HCT116 (cell line): Measurements from ENCODE around the gene OMP. TPM values are rescaled to one million over a fixed set of nuclear protein-coding genes. Genes with fewer than 3 reads are reported as not detected.

Experiments
- ATAC-seq: fragments of 200-7000 bp; cut with Tn5 transposase; 2 replicates; pipeline ENCODE4 v1.9.1; 2020; ENCODE audit warnings: mild to moderate bottlenecking, moderate library complexity
- BruUV-seq: library from RNA; stranded (reverse); fragments of 400-500 nt; replicated peaks from 2 replicates; lab custom pipeline; 2021; lab: Mats Ljungman, UMichigan
- CTCF ChIA-PET: fragments of 300-600 bp; sonication (Branson Sonifier 250); formaldehyde crosslinking; loops from one replicate; lab custom pipeline; 2021; ENCODE audit warnings: antibody characterized with exemption; lab: Charles Lee
- POLR2A ChIA-PET: fragments of 300-600, 350-600 bp; sonication (Branson Sonifier 250); formaldehyde crosslinking; loops from one replicate; lab custom pipeline; 2021; ENCODE audit warnings: antibody characterized with exemption; lab: Charles Lee
- RAD21 ChIA-PET, 2 experiments: fragments of 300-600 bp; sonication (Branson Sonifier 250); formaldehyde crosslinking; loops; one replicate each; lab custom pipeline; 2023; ENCODE audit warnings: low total read pairs in 2 of 2; ENCODE audit not compliant: uncharacterized antibody in 2 of 2, unreplicated experiment in 2 of 2, low non-redundant PET in 1 of 2; lab: Charles Lee
- DNase-seq: peaks from one replicate; pipeline ENCODE4 v3.0.0-alpha.2; 2010; ENCODE audit warnings: low read depth, low spot score
- H2AFZ ChIP-seq: fragments of 200-600 bp; shearing (Covaris generic), sonication (generic); 2 replicates; pipeline ENCODE4 v1.6.1; 2017; ENCODE audit warnings: low read depth, mixed run types, mixed read lengths, antibody characterized with exemption, low read length; ENCODE audit not compliant: poor library complexity, severe bottlenecking
- H3K27ac ChIP-seq: 2 replicates; pipeline ENCODE4 v1.5.1; 2012; ENCODE audit warnings: low read depth, low read length
- H3K27me3 ChIP-seq: fragments of 200-600 bp; sonication (generic); 2 replicates; pipeline ENCODE4 v1.6.1; 2016; ENCODE audit warnings: mixed run types, low read length, mixed read lengths; ENCODE audit not compliant: insufficient read depth
- H3K36me3 ChIP-seq, 2 experiments: fragments of 200-500 bp in 1 of 2; fragments of 200-600 bp in 1 of 2; sonication (Bioruptor generic) in 1 of 2; sonication (generic) in 1 of 2; 2 replicates each; pipeline versions ENCODE4 v1.5.1 to v1.6.1; 2014 to 2016; ENCODE audit warnings: low read length in 2 of 2, inconsistent platforms in 1 of 2, mixed read lengths in 1 of 2, mixed run types in 1 of 2; ENCODE audit not compliant: insufficient read depth in 2 of 2, control insufficient read depth in 1 of 2
- H3K4me1 ChIP-seq, 2 experiments: fragments of 200-600 bp in 1 of 2; sonication (generic) in 1 of 2; 2 replicates each; pipeline versions ENCODE4 v1.5.1 to v1.6.1; 2012 to 2017; ENCODE audit warnings: low read length in 2 of 2, inconsistent platforms in 1 of 2, mild to moderate bottlenecking in 1 of 2, mixed read lengths in 1 of 2, mixed run types in 1 of 2, moderate library complexity in 1 of 2; ENCODE audit not compliant: insufficient read depth in 2 of 2, control insufficient read depth in 1 of 2
- H3K4me2 ChIP-seq: fragments of 200-600 bp; sonication (generic); 2 replicates; pipeline ENCODE4 v1.6.1; 2017; ENCODE audit warnings: mixed run types, low read length, mixed read lengths
- H3K4me3 ChIP-seq, 2 experiments: fragments of 200-600 bp in 1 of 2; sonication (generic) in 1 of 2; replicated peaks in 1 of 2; 2 replicates each; pipeline ENCODE4 v1.5.1; 2011 to 2016; ENCODE audit warnings: low read length in 2 of 2, control low read depth in 1 of 2, low read depth in 1 of 2, mild to moderate bottlenecking in 1 of 2, mixed read lengths in 1 of 2, mixed run types in 1 of 2
- H3K79me2 ChIP-seq: fragments of 200-600 bp; sonication (generic); 2 replicates; pipeline ENCODE4 v1.6.1; 2017; ENCODE audit warnings: mild to moderate bottlenecking, mixed run types, low read length, moderate library complexity, mixed read lengths; ENCODE audit not compliant: insufficient read depth
- H3K9ac ChIP-seq: fragments of 200-600 bp; sonication (generic); 2 replicates; pipeline ENCODE4 v1.6.1; 2016; ENCODE audit warnings: low read length, mixed read lengths
- H3K9me2 ChIP-seq: fragments of 200-600 bp; sonication (generic), shearing (Covaris generic); 2 replicates; pipeline ENCODE4 v1.6.1; 2017; ENCODE audit warnings: mixed run types, mild to moderate bottlenecking, moderate library complexity; ENCODE audit not compliant: insufficient read depth
- H3K9me3 ChIP-seq, 2 experiments: fragments of 200-500 bp in 1 of 2; fragments of 200-600 bp in 1 of 2; sonication (Bioruptor generic) in 1 of 2; sonication (generic) in 1 of 2; 2 replicates each; pipeline ENCODE4 v1.6.1; 2014 to 2017; ENCODE audit warnings: low read length in 2 of 2, mixed read lengths in 2 of 2, inconsistent platforms in 1 of 2, low read depth in 1 of 2, mild to moderate bottlenecking in 1 of 2, mixed run types in 1 of 2, moderate library complexity in 1 of 2; ENCODE audit not compliant: control insufficient read depth in 1 of 2, insufficient read depth in 1 of 2
- H4K20me1 ChIP-seq: fragments of 200-600 bp; sonication (generic), shearing (Covaris generic); 2 replicates; pipeline ENCODE4 v1.6.1; 2017; ENCODE audit warnings: mixed run types, mild to moderate bottlenecking, moderate library complexity; ENCODE audit not compliant: insufficient read depth
- CBX3 ChIP-seq: IDR thresholded peaks from 2 replicates; pipeline ENCODE4 v1.6.1; 2012; ENCODE audit warnings: low read depth
- ELF1 ChIP-seq: IDR thresholded peaks from 2 replicates; pipeline ENCODE4 v1.6.1; 2012; ENCODE audit warnings: low read depth, borderline replicate concordance
- EZH2phosphoT487 ChIP-seq: fragments of 200-600 bp; IDR thresholded peaks from 2 replicates; pipeline ENCODE4 v1.6.1; 2018; ENCODE audit warnings: antibody characterized with exemption, borderline replicate concordance
- FOSL1 ChIP-seq: IDR thresholded peaks from 2 replicates; pipeline ENCODE4 v1.6.1; 2012; ENCODE audit warnings: low read depth
- JUND ChIP-seq: IDR thresholded peaks from 2 replicates; pipeline ENCODE4 v1.6.1; 2012
- POLR2AphosphoS5 ChIP-seq: IDR thresholded peaks from 2 replicates; pipeline ENCODE4 v1.6.1; 2011; ENCODE audit warnings: mild to moderate bottlenecking, low read depth, low read length, moderate library complexity
- RAD21 ChIP-seq: IDR thresholded peaks from 2 replicates; pipeline ENCODE4 v1.6.1; 2012; ENCODE audit warnings: low read depth, mild to moderate bottlenecking
- REST ChIP-seq: IDR thresholded peaks from 2 replicates; pipeline ENCODE4 v1.6.1; 2012; ENCODE audit warnings: low read depth
- SRF ChIP-seq: IDR thresholded peaks from 2 replicates; pipeline ENCODE4 v1.6.1; 2012; ENCODE audit warnings: low read depth
- TCF7L2 ChIP-seq: IDR thresholded peaks from 2 replicates; pipeline ENCODE4 v1.7.0; 2011; ENCODE audit warnings: borderline replicate concordance, inconsistent platforms; ENCODE audit not compliant: insufficient read depth, insufficient read length; ENCODE audit errors: extremely low read depth
- YY1 ChIP-seq: IDR thresholded peaks from 2 replicates; pipeline ENCODE4 v1.6.1; 2011; ENCODE audit warnings: low read length, low read depth, moderate library complexity, mild to moderate bottlenecking; ENCODE audit not compliant: insufficient replicate concordance; ENCODE audit errors: extremely low read depth
- ZNF274 ChIP-seq: fragments of 200-500 bp; sonication (Bioruptor generic); IDR thresholded peaks from 2 replicates; pipeline ENCODE4 v1.6.1; 2014; ENCODE audit warnings: mild to moderate bottlenecking, low read depth, low read length, inconsistent platforms
- intact Hi-C: fragments of 100-400 bp; cut with micrococcal nuclease; formaldehyde crosslinking; loops from 2 replicates; pipeline ENCODE4 v1.10.0; 2022
- total RNA-seq: library from RNA; stranded (reverse); gene quantifications from one replicate; pipeline ENCODE4 v1.2.1, GENCODE V29; 2021; ENCODE audit not compliant: unreplicated experiment
- TF ChIP-seq, protein P1 (sequence below): IDR thresholded peaks from 2 replicates; pipeline ENCODE4 v1.6.1; 2011; ENCODE audit warnings: mild to moderate bottlenecking, low read length, moderate library complexity; ENCODE audit not compliant: insufficient replicate concordance; ENCODE audit errors: extremely low read depth
- TF ChIP-seq, protein P2 (sequence below): IDR thresholded peaks from 2 replicates; pipeline ENCODE4 v1.6.1; 2012

Gene OMP
- total RNA-seq, 1 experiment from 2014 or later = not detected

DNA sequence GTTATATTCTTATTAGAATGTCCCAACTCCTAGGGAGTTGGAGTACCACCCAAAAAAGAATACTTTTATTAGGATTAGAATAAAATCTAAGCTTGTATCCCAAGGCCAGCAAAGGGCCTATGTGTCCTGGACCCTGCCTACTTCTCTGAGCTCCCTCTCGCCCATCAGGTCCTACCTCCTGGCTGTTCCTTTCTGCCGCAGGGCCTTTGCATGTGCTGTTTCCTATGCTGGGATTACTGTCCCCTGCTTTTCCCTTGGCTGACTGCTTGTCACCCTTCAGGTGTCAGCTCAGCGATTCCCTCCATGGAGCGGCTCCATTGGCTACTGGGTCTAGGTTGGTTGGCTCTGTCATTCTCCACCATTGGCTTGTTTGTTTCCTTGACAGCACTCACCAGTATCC, 38.8 kb downstream of the OMP start:
- intact Hi-C loops = no loop called here
- TF ChIP-seq ZNF274 (no peak), YY1 (no peak), JUND (no peak), ELF1 (no peak), FOSL1 (no peak), SRF (no peak), TCF7L2 (no peak), EZH2phosphoT487 (no peak), REST (no peak), RAD21 (no peak), POLR2AphosphoS5 (no peak), CBX3 (no peak)
- TF ChIP-seq, protein P1, sequence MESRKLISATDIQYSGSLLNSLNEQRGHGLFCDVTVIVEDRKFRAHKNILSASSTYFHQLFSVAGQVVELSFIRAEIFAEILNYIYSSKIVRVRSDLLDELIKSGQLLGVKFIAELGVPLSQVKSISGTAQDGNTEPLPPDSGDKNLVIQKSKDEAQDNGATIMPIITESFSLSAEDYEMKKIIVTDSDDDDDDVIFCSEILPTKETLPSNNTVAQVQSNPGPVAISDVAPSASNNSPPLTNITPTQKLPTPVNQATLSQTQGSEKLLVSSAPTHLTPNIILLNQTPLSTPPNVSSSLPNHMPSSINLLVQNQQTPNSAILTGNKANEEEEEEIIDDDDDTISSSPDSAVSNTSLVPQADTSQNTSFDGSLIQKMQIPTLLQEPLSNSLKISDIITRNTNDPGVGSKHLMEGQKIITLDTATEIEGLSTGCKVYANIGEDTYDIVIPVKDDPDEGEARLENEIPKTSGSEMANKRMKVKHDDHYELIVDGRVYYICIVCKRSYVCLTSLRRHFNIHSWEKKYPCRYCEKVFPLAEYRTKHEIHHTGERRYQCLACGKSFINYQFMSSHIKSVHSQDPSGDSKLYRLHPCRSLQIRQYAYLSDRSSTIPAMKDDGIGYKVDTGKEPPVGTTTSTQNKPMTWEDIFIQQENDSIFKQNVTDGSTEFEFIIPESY = no peak
- TF ChIP-seq, protein P2, sequence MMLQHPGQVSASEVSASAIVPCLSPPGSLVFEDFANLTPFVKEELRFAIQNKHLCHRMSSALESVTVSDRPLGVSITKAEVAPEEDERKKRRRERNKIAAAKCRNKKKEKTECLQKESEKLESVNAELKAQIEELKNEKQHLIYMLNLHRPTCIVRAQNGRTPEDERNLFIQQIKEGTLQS = no peak
- TF ChIP-seq, all 23 proteins: peak for 0
- H3K9ac ChIP-seq = no peak overlapping the region
- BruUV-seq = no TSS peak
- peaks cover 0 to 5% of the 10 kb centered on the region in 2 experiments; a peak in 1 of 4 replicates for H3K4me1 ChIP-seq
- H4K20me1 ChIP-seq = no peaks in the 10 kb centered on the region
- H3K9me3 ChIP-seq = no peaks in the 10 kb centered on the region
- RAD21 ChIA-PET = no interaction called here
- CTCF ChIA-PET = interaction anchor here (3.3 kb wide), 1 partner anchor 14 kb away, joined by 15 read pairs; the partner anchor contains the start of gene MYO7A
- no peak overlapping the region for H2AFZ ChIP-seq
- no peak overlapping the region for H3K27ac ChIP-seq
- POLR2A ChIA-PET = no interaction called here
- no peak overlapping the region for H3K4me2 ChIP-seq
- H3K4me3 ChIP-seq = no peak overlapping the region
- no peaks in the 10 kb centered on the region for H3K9me2 ChIP-seq
- no peaks in the 10 kb centered on the region for H3K27me3 ChIP-seq
- no peaks in the 10 kb centered on the region for H3K36me3 ChIP-seq
- DNase-seq = no peak
- no peaks in the 10 kb centered on the region for H3K79me2 ChIP-seq
- ATAC-seq = no peak
